Breast epithelium (tissue), 4 donors: ENCODE data around the gene TMED4. TPM values are rescaled to one million over a fixed set of nuclear protein-coding genes. Genes with fewer than 3 reads are reported as not detected.
"Not testable (repeated sequence)": the region's sequence is repeated elsewhere in the genome, so short reads cannot be mapped to it uniquely, and the experiment has no call there.

Experiments used
- DNase-seq, 2 donors: peaks; one replicate each; pipeline ENCODE4 v3.0.0-alpha.2; 2019; ENCODE audit warnings: low spot score in 2 of 2
- H3K27ac ChIP-seq, 2 donors: fragments of 200-600 bp; sonication (generic) in 1 of 2; one replicate each; pipeline ENCODE4 v1.5.1; 2016 to 2019; ENCODE audit warnings: mild to moderate bottlenecking in 1 of 2
- H3K27me3 ChIP-seq, 2 donors: fragments of 200-600 bp; sonication (generic) in 1 of 2; one replicate each; pipeline versions ENCODE4 v1.5.1 to v1.6.0; 2017 to 2019; ENCODE audit warnings: control low read depth in 1 of 2, mild to moderate bottlenecking in 1 of 2
- H3K36me3 ChIP-seq: fragments of 200-600 bp; one replicate; pipeline ENCODE4 v1.5.1; 2019
- H3K4me1 ChIP-seq, 2 donors: fragments of 200-600 bp; sonication (generic); one replicate each; pipeline ENCODE4 v1.5.1; 2016 to 2019; ENCODE audit warnings: control low read depth in 1 of 2
- H3K4me3 ChIP-seq, 3 donors: fragments of 200-600 bp; sonication (generic); 1 replicate in 2 of 3; 2 replicates in 1 of 3; pipeline ENCODE4 v1.5.1; 2016 to 2019; ENCODE audit warnings: mild to moderate bottlenecking in 3 of 3, moderate library complexity in 2 of 3
- H3K9me3 ChIP-seq, 2 donors: fragments of 200-600 bp; sonication (generic) in 1 of 2; one replicate each; pipeline ENCODE4 v1.5.1; 2016 to 2019; ENCODE audit warnings: control low read depth in 1 of 2
- POLR2A ChIP-seq: fragments of 450-650 bp; IDR thresholded peaks from one replicate; pipeline ENCODE4 v1.6.1; 2016; ENCODE audit warnings: antibody characterized with exemption, mild to moderate bottlenecking, moderate library complexity
- POLR2AphosphoS5 ChIP-seq, 3 donors: sonication (generic); formaldehyde crosslinking; IDR thresholded peaks; one replicate each; pipeline ENCODE4 v1.6.1; 2017; ENCODE audit warnings: antibody characterized with exemption in 3 of 3
- intact Hi-C: fragments of 100-400 bp; cut with DNase I; formaldehyde crosslinking; loops from one replicate; pipeline ENCODE4 v1.15.1; 2023; ENCODE audit warnings: low total_unique reads
- total RNA-seq, 3 donors: library from RNA; depleted of rRNA; stranded (reverse); fragments of >200 nt; gene quantifications; one replicate each; pipeline ENCODE4 v1.1.0, GENCODE V29; 2016
- TF ChIP-seq, protein P1 (sequence below), 3 donors: fragments of 450-650 bp; IDR thresholded peaks; one replicate each; pipeline ENCODE4 v1.5.1; 2016 to 2017; ENCODE audit warnings: antibody characterized with exemption in 3 of 3, mild to moderate bottlenecking in 3 of 3, moderate library complexity in 3 of 3

TMED4 gene
- total RNA-seq, 3 donors from 2014 or later = 143 to 208 (median 171) TPM

DNA sequence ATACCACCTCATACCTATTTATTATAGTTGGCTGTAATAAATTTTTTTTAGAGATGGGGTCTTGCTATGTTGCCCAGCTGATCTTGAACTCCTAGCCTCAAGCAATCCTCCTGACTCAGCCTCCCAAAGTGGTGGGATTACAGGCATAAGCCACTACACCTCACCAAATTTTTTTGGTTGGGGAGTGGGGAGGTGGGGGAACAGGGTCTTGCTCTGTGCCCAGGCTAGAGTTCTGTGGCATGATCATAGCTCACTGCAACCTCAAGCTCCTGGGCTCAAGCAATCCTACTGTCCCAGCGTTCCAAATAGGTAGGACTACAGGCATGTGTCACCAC is 20.5 kb upstream of the TMED4 start:
- Histone ChIP-seq H3K36me3 (no peaks in the 10 kb centered on the region), H3K9me3 (no peaks in the 10 kb centered on the region), H3K4me3 (no peak overlapping the region), H3K27me3 (no peaks in the 10 kb centered on the region), H3K27ac (no peak overlapping the region), H3K4me1 (no peaks in the 10 kb centered on the region)
- intact Hi-C loops = no loop called here
- no peak for TF ChIP-seq POLR2A
- no peak for TF ChIP-seq POLR2AphosphoS5 (IDR thresholded peaks at IDR 0.05)
- TF ChIP-seq, protein P1, sequence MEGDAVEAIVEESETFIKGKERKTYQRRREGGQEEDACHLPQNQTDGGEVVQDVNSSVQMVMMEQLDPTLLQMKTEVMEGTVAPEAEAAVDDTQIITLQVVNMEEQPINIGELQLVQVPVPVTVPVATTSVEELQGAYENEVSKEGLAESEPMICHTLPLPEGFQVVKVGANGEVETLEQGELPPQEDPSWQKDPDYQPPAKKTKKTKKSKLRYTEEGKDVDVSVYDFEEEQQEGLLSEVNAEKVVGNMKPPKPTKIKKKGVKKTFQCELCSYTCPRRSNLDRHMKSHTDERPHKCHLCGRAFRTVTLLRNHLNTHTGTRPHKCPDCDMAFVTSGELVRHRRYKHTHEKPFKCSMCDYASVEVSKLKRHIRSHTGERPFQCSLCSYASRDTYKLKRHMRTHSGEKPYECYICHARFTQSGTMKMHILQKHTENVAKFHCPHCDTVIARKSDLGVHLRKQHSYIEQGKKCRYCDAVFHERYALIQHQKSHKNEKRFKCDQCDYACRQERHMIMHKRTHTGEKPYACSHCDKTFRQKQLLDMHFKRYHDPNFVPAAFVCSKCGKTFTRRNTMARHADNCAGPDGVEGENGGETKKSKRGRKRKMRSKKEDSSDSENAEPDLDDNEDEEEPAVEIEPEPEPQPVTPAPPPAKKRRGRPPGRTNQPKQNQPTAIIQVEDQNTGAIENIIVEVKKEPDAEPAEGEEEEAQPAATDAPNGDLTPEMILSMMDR (IDR thresholded peaks at IDR 0.05) = no peak
- no peak for DNase-seq

DNA sequence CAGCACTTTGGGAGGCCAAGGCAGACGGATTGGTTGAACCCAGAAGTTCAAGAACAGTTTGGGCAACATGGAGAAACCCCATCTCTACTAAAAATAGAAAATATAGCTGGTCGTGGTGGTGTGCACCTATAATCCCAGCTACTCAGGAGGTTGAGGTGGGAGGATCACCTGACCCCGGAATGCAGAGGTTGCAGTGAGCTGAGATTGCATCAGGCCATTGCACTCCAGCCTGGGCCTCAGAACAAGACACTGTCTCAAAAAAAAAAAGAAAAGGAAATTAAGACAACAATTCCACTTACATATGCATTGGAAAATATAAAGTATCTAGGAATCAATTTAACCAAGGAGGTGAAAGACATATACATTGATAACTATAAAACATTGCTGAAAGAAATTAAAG is 17.2 kb upstream of the TMED4 start:
- no peak overlapping the region for H3K4me3 ChIP-seq
- H3K4me1 ChIP-seq = no peaks in the 10 kb centered on the region
- intact Hi-C loops = loop anchor here (5.0 to 10.0 kb wide), 2 partner anchors 313 to 386 kb away; no protein-coding TSS in a partner anchor
- H3K9me3 ChIP-seq = no peaks in the 10 kb centered on the region
- H3K36me3 ChIP-seq = no peaks in the 10 kb centered on the region
- TF ChIP-seq, protein P1 (IDR thresholded peaks at IDR 0.05) = no peak
- TF ChIP-seq POLR2AphosphoS5 (IDR thresholded peaks at IDR 0.05) (no peak), POLR2A (no peak)
- no peak overlapping the region for H3K27ac ChIP-seq
- DNase-seq = no peak
- no peaks in the 10 kb centered on the region for H3K27me3 ChIP-seq

GRCh38 chr7:44597181-44597580 is 15.2 kb upstream of the TMED4 start:
- not testable (repeated sequence) for H3K27me3 ChIP-seq, H3K9me3 ChIP-seq, H3K36me3 ChIP-seq, H3K4me3 ChIP-seq, H3K4me1 ChIP-seq, DNase-seq, H3K27ac ChIP-seq
- intact Hi-C loops = loop anchor here (2.0 to 10.0 kb wide), 3 partner anchors 58 to 388 kb away; no protein-coding TSS in a partner anchor

DNA sequence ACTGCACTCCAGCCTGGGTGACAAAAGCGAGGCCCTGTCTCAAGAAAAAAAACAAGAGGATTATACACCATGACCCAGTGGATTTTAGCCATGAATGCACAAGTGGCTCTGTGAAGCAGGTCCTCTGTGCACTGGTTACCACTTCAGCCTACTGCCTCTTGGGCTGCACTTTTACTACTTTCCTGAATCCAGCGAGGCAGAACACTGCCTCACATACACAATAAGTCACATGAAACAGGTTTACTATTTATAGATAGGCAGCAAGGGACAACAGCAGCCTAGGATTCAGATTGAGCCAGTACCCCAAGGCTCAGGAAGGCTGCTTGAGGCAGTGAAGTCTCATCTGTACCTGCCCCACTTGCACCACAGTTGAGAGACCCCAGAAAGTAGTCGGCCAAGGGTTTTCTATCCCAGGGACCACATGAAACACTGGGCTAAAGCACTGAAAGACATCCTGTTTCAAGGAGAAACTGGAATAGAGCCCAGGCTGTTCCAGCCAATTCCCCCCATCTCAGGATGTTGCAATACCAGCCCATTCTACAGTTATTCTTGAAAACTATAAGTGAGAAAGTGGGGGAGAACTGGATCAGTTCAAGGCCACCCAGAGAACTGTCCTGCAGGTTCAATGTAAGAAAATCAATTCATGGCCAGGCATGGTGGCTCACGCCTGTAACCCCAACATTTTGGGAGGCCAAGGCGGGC is 14.1 kb upstream of the TMED4 start:
- no peak for TF ChIP-seq POLR2A
- TF ChIP-seq, protein P1 (IDR thresholded peaks at IDR 0.05) = no peak
- Histone ChIP-seq H3K36me3 (no peaks in the 10 kb centered on the region), H3K27me3 (no peaks in the 10 kb centered on the region), H3K27ac (no peak overlapping the region), H3K4me3 (no peak overlapping the region), H3K4me1 (no peaks in the 10 kb centered on the region), H3K9me3 (no peaks in the 10 kb centered on the region)
- intact Hi-C loops = loop anchor here (2.0 to 10.0 kb wide), 3 partner anchors 57 to 389 kb away; no protein-coding TSS in a partner anchor
- DNase-seq = no peak

DNA sequence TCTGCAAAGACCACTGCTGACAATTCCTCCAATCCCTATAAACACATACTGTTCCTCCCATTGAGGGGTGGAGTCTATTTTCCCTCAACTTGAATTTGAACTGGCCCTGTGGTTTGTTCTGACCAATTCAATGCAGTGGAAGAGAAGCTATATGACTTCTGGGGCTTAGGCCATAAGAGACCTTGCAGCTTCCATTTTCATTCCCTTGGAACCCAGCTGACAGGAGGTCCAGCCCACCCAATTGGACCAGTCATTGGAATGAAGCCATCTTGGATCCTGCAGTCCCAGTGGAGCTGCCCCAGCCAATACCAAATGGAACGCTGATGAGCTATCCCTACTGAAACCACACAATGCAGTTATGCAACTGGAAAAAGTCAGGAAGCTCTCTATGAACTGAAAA is 8.9 kb upstream of the TMED4 start:
- H3K36me3 ChIP-seq = no peaks in the 10 kb centered on the region
- no peaks in the 10 kb centered on the region for H3K4me1 ChIP-seq
- TF ChIP-seq POLR2AphosphoS5 (IDR thresholded peaks at IDR 0.05) (no peak), POLR2A (no peak)
- TF ChIP-seq, protein P1 (IDR thresholded peaks at IDR 0.05) = no peak
- H3K27ac ChIP-seq = no peak overlapping the region
- H3K9me3 ChIP-seq = no peaks in the 10 kb centered on the region
- no peak overlapping the region for H3K4me3 ChIP-seq
- intact Hi-C loops = loop anchor here (10.0 kb wide), 1 partner anchor 394 kb away; no protein-coding TSS in a partner anchor
- DNase-seq = no peak
- no peaks in the 10 kb centered on the region for H3K27me3 ChIP-seq
